Transverse colon (tissue), 4 donors: ENCODE measurements around the gene NT5C1A. TPM values are rescaled to one million over a fixed set of nuclear protein-coding genes. Genes with fewer than 3 reads are reported as not detected.

Experiments used
- DNase-seq: peaks from one replicate; pipeline ENCODE4 v3.0.0-alpha.2; 2019
- H3K27ac ChIP-seq, 4 donors: fragments of 200-600 bp; sonication (generic); 2 replicates each; pipeline ENCODE4 v1.5.1; 2016 to 2018; ENCODE audit warnings: inconsistent platforms in 4 of 4
- H3K27me3 ChIP-seq: fragments of 200-600 bp; sonication (generic); 2 replicates; pipeline ENCODE4 v1.5.1; 2017; ENCODE audit warnings: inconsistent platforms
- H3K36me3 ChIP-seq, 4 donors: fragments of 200-600 bp; sonication (generic); 2 replicates each; pipeline ENCODE4 v1.5.1; 2017 to 2019; ENCODE audit warnings: inconsistent platforms in 4 of 4
- H3K4me1 ChIP-seq, 4 donors: fragments of 200-600 bp; sonication (generic); 2 replicates each; pipeline ENCODE4 v1.5.1; 2017 to 2020; ENCODE audit warnings: inconsistent platforms in 4 of 4
- H3K4me3 ChIP-seq, 4 donors: fragments of 200-600 bp; sonication (generic); 1 replicate in 1 of 4; 2 replicates in 3 of 4; pipeline versions ENCODE4 v1.5.1 to v1.6.1; 2017 to 2019; ENCODE audit warnings: inconsistent platforms in 4 of 4
- H3K9me3 ChIP-seq, 2 donors: fragments of 200-600 bp; sonication (generic); 2 replicates each; pipeline ENCODE4 v1.5.1; 2017 to 2019; ENCODE audit warnings: inconsistent platforms in 2 of 2
- CTCF ChIP-seq, 5 experiments: fragments of 200-600 bp in 3 of 5; fragments of 450-650 bp in 2 of 5; sonication (generic) in 3 of 5; IDR thresholded peaks; 1 replicate in 2 of 5; 2 replicates in 3 of 5; pipeline ENCODE4 v1.5.1; 2016 to 2017; ENCODE audit warnings: antibody characterized with exemption in 5 of 5, inconsistent platforms in 3 of 5, mild to moderate bottlenecking in 2 of 5, moderate library complexity in 1 of 5
- EP300 ChIP-seq: sonication (generic); formaldehyde crosslinking; IDR thresholded peaks from one replicate; pipeline ENCODE4 v1.6.1; 2017; ENCODE audit warnings: antibody characterized with exemption, low read depth
- POLR2A ChIP-seq: fragments of 450-650 bp; IDR thresholded peaks from one replicate; pipeline ENCODE4 v1.6.1; 2016; ENCODE audit warnings: antibody characterized with exemption, mild to moderate bottlenecking, moderate library complexity
- POLR2AphosphoS5 ChIP-seq, 3 donors: sonication (generic); formaldehyde crosslinking; IDR thresholded peaks; one replicate each; pipeline ENCODE4 v1.6.1; 2016; ENCODE audit warnings: antibody characterized with exemption in 3 of 3
- WGBS, 2 donors: methylation state at CpG; one replicate each; pipeline ENCODE4 v1.1.5; 2018; ENCODE audit warnings: low coverage in 1 of 2; 5-methylcytosine and 5-hydroxymethylcytosine counted together
- in situ Hi-C, 4 donors: fragments of 200-750 bp; cut with MboI; loops; one replicate each; pipeline versions ENCODE4 v1.15.0 to v1.15.1; 2017; ENCODE audit warnings: low sequenced_read_pairs in 3 of 4, low pct_ligation_motif_present in 1 of 4, low pct_unique_long_range_greater_than_20kb in 1 of 4
- intact Hi-C: fragments of 100-400 bp; cut with DNase I; formaldehyde crosslinking; loops from one replicate; pipeline ENCODE4 v1.15.1; 2023; ENCODE audit warnings: low total_unique reads
- total RNA-seq, 4 donors: library from RNA; depleted of rRNA; stranded (reverse); fragments of >200 nt; gene quantifications; one replicate each; pipeline ENCODE4 v1.1.0, GENCODE V29; 2016

Gene NT5C1A
- total RNA-seq, 4 donors from 2014 or later = not detected

GRCh38 chr1:39640861-39641260, 31.0 kb downstream of the NT5C1A start:
- DNase-seq = no peak
- Histone ChIP-seq H3K36me3 (no peaks in the 10 kb centered on the region), H3K27ac (no peak overlapping the region), H3K4me3 (no peak overlapping the region), H3K27me3 (peaks cover 37% of the 10 kb centered on the region), H3K4me1 (peaks cover 0 to 10% (median 0%) of the 10 kb centered on the region in 4 donors), H3K9me3 (no peaks in the 10 kb centered on the region)
- in situ Hi-C loops = no loop called here
- TF ChIP-seq POLR2AphosphoS5 (IDR thresholded peaks at IDR 0.05) = no peak
- TF ChIP-seq POLR2A = no peak
- no peak for TF ChIP-seq CTCF (IDR thresholded peaks at IDR 0.05)
- no peak for TF ChIP-seq EP300
- WGBS, 2 donors = 86 to 92% methylated on average over 2 to 8 of the region's 8 CpGs
- intact Hi-C loops = no loop called here

- in situ Hi-C loops = no loop called here
- DNase-seq = peak; percentile 85
- Histone ChIP-seq H3K27me3 (peaks cover 48% of the 10 kb centered on the region), H3K36me3 (no peaks in the 10 kb centered on the region), H3K27ac (peak within 1 kb of the TSS; percentile 62 to 67 (median 66)), H3K4me1 (peaks cover 0 to 10% (median 0%) of the 10 kb centered on the region in 4 donors), H3K4me3 (peak within 1 kb of the TSS; percentile 26 to 54 (median 42)), H3K9me3 (no peaks in the 10 kb centered on the region)
- peak; percentile 29 to 61 (median 36) for TF ChIP-seq CTCF (IDR thresholded peaks at IDR 0.05)
- TF ChIP-seq POLR2AphosphoS5 (IDR thresholded peaks at IDR 0.05) = peak in 2 of 3 donors; percentile 9 to 32
- no peak for TF ChIP-seq POLR2A
- no peak for TF ChIP-seq EP300
- intact Hi-C loops = no loop called here
- 13% methylated on average over 33 of the region's 88 CpGs; no CpG with 5 or more reads in 1 of the 2 donors for WGBS, 2 donors
These were observed 32.4 kb downstream of the NT5C1A start, which contains the start of gene HEYL for GRCh38 chr1:39639305-39640130. HEYL (minus strand) TSS chr1:39639643; CDS start chr1:39639625, 18 bp downstream.

- Histone ChIP-seq H3K27me3 (peaks cover 54% of the 10 kb centered on the region), H3K36me3 (no peaks in the 10 kb centered on the region), H3K9me3 (no peaks in the 10 kb centered on the region), H3K27ac (peak overlapping the region in 3 of 4 donors; percentile 66 to 67 (median 66)), H3K4me3 (peak overlapping the region; percentile 26 to 54 (median 42)), H3K4me1 (peaks cover 0 to 10% (median 0%) of the 10 kb centered on the region in 4 donors)
- intact Hi-C loops (no loop called here), in situ Hi-C loops (no loop called here)
- TF ChIP-seq POLR2A (no peak), EP300 (no peak), CTCF (IDR thresholded peaks at IDR 0.05) (no peak), POLR2AphosphoS5 (IDR thresholded peaks at IDR 0.05) (no peak)
- WGBS, 2 donors = 59 to 83% methylated on average over 1 to 3 of the region's 3 CpGs
- no peak for DNase-seq
These were observed 33.0 kb downstream of the NT5C1A start for GRCh38 chr1:39638965-39639304.

- H3K27ac ChIP-seq = peak overlapping the region in 1 of 4 donors; percentile 12
- no peaks in the 10 kb centered on the region for H3K9me3 ChIP-seq
- no peak overlapping the region for H3K4me3 ChIP-seq
- peaks cover 70% of the 10 kb centered on the region for H3K27me3 ChIP-seq
- intact Hi-C loops (no loop called here), in situ Hi-C loops (no loop called here)
- no peak for DNase-seq
- H3K36me3 ChIP-seq = no peaks in the 10 kb centered on the region
- TF ChIP-seq POLR2A (no peak), POLR2AphosphoS5 (IDR thresholded peaks at IDR 0.05) (no peak), CTCF (IDR thresholded peaks at IDR 0.05) (no peak), EP300 (no peak)
- peaks cover 0 to 14% (median 3%) of the 10 kb centered on the region in 4 donors for H3K4me1 ChIP-seq
- WGBS, 2 donors = 40 to 95% methylated on average over 1 to 4 of the region's 4 CpGs
These were observed 34.5 kb downstream of the NT5C1A start for GRCh38 chr1:39637361-39637760.
